Myocyte (in vitro differentiated cells): ENCODE results near the gene PTPN13. TPM values are rescaled to one million over a fixed set of nuclear protein-coding genes. Genes with fewer than 3 reads are reported as not detected.

Experiments
- DNase-seq: peaks from one replicate; pipeline ENCODE4 v3.0.0-alpha.2; 2012; ENCODE audit warnings: low read depth
- total RNA-seq: library from RNA; depleted of rRNA; stranded (reverse); fragments of >200 nt; gene quantifications from 2 replicates; pipeline ENCODE4 v1.2.3, GENCODE V29; 2014

The PTPN13 gene
- total RNA-seq, 1 donor from 2014 or later: 0.05 TPM

GRCh38 chr4:86853209-86853608 is 259.1 kb downstream of the PTPN13 start:
- no peak for DNase-seq

DNA sequence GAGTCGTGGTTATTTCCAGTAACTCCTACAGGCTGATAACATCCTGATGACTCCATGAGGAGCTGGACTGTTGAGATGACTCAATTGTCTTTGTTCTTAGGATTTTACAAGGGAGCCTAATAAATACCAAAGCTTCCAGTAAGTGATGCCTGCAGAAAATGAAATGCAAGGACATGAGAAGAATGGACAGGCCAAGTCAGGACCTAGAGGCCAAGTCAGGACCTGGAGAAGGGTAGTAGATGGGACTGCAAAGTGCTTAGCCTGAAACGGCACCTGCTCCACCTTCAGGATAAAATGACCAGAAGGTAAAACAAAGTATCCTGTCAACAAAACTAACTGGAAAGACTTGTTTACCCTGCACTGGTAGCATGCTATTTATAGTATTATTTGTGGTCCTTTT is 261.5 kb downstream of the PTPN13 start:
- DNase-seq: no peak

DNA sequence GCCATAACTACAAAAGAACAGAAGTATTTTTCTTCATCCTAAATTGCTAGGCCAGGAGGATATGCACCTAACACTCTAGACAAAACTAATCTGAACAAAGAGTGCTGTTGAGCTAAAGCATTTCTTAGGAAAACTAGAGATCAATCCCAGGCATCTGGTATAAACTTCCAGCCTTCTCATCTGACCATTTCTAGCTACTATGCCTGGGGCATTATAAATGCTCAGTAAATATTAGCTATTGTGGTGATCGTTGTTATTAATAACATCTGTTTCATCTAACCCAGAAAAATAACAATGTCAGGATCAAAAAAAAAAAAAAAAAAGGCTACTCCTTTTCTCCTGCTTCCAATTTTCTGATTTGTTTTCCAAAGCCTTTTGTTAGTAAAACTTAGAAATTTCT is 262.8 kb downstream of the PTPN13 start:
- DNase-seq: no peak

- DNase-seq: no peak
Observed at GRCh38 chr4:86857341-86858052, 263.4 kb downstream of the PTPN13 start.

Other genes starting within 250 kb of the PTPN13 start
- gene MAPK10, start 234.3 kb upstream of the PTPN13 start, total RNA-seq: 25.9 and 27.7 TPM in 2 replicates